GM10248 (cell line): ENCODE measurements around the gene SOHLH2.

ENCODE experiments used
- CTCF ChIA-PET: fragments of 300-600 bp; sonication (Branson Sonifier 250); formaldehyde crosslinking; extraction: SDS; loops from one replicate; lab custom pipeline; 2021; ENCODE audit warnings: antibody characterized with exemption; lab: Yijun Ruan, JAX
- POLR2A ChIA-PET: fragments of 350-650 bp; sonication (Branson Sonifier 250); formaldehyde crosslinking; extraction: SDS; loops from one replicate; lab custom pipeline; 2020; ENCODE audit warnings: antibody characterized with exemption; lab: Yijun Ruan, JAX
- DNase-seq: peaks from one replicate; pipeline ENCODE4 v3.0.0; 2012; ENCODE audit errors: extremely low spot score
- CTCF ChIP-seq: IDR thresholded peaks from 2 replicates; pipeline ENCODE4 v1.5.1; 2012; ENCODE audit warnings: mild to moderate bottlenecking, low read depth; ENCODE audit errors: extremely low read depth, missing control alignments, control extremely low read depth

The SOHLH2 gene, protein sequence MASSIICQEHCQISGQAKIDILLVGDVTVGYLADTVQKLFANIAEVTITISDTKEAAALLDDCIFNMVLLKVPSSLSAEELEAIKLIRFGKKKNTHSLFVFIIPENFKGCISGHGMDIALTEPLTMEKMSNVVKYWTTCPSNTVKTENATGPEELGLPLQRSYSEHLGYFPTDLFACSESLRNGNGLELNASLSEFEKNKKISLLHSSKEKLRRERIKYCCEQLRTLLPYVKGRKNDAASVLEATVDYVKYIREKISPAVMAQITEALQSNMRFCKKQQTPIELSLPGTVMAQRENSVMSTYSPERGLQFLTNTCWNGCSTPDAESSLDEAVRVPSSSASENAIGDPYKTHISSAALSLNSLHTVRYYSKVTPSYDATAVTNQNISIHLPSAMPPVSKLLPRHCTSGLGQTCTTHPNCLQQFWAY

GRCh38 chr13:36214163-36214921 lies at the start of gene SOHLH2:
Gene SOHLH2, minus strand, starts transcription at chr13:36214556. Its CDS starts 30 bp downstream, at chr13:36214526.
- no peak for TF ChIP-seq CTCF
- ChIA-PET POLR2A (no interaction called here), CTCF (no interaction called here)
- DNase-seq, result no peak

- ChIA-PET CTCF (interaction anchor here (4.2 kb wide), 1 partner anchor 13 kb away, joined by 17 read pairs; no protein-coding TSS in a partner anchor), POLR2A (no interaction called here)
These were observed 47.6 kb upstream of the SOHLH2 start for GRCh38 chr13:36261976-36262375.

DNA sequence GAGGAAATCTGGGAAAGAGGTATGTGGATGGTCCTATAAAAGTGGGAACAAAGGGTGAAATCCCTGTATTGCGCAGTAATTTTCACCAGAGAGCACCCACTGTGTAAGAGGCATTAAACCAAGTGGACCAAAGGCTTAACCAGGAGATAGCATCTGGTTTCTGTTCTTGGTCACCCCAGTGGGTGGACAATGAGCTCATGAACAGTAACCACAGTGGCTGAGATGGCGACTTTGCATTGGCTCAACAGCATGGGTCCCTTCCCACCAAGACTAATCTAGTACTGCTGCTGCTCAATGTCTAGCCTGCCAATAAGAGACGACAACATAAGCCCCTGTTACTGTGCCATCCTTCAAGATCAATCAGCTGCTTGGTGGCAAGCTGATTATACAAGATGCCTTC lies 46.7 kb upstream of the SOHLH2 start:
- ChIA-PET POLR2A (no interaction called here), CTCF (interaction anchor here (1.0 to 1.5 kb wide), 2 partner anchors 14 to 15 kb away, joined by 3 to 4 read pairs; no protein-coding TSS in a partner anchor)
- no peak for DNase-seq
- no peak for TF ChIP-seq CTCF

More at GRCh38 chr13:36261976-36262375, 47.6 kb upstream of the SOHLH2 start:
- no peak for TF ChIP-seq CTCF
- DNase-seq, result no peak

- no peak for TF ChIP-seq CTCF
- no peak for DNase-seq
- CTCF ChIA-PET, result interaction anchor here (1.5 kb wide), 1 partner anchor 16 kb away, joined by 4 read pairs; no protein-coding TSS in a partner anchor
- POLR2A ChIA-PET, result no interaction called here
These were observed 45.2 kb upstream of the SOHLH2 start for GRCh38 chr13:36259361-36260137.

DNA sequence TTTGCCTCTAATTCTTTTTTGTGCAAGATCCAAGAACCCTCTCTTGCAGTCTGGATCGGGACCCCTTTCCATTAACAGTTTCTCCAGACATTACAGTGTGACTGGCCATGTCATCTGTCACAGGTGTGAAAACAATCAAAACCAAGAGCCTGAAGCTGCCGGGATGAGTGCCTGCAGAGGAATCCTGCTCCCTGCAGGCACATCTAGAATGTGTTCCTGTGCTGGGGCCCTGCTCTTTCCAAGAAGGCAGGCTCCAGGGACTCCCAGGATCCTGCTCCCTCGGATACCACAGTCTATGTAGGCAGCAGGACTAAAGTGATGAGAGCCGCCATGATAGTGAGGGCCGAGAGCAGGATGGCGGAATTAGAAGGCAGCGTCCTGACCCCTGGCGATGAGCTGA lies 44.5 kb upstream of the SOHLH2 start:
- DNase-seq, result no peak
- no peak for TF ChIP-seq CTCF
- ChIA-PET CTCF (no interaction called here), POLR2A (no interaction called here)

GRCh38 chr13:36251526-36251925 lies 37.2 kb upstream of the SOHLH2 start:
- DNase-seq, result no peak
- no peak for TF ChIP-seq CTCF
- ChIA-PET POLR2A (no interaction called here), CTCF (interaction anchor here (1.0 to 1.5 kb wide), 2 partner anchors 20 to 23 kb away, joined by 3 read pairs; no protein-coding TSS in a partner anchor)
